ENCODE measurements around the gene MRPL3. TPM values are rescaled to one million over a fixed set of nuclear protein-coding genes. Genes with fewer than 3 reads are reported as not detected.

MRPL3 gene
- total and polyA plus RNA-seq, 2 donors from 2014 or later = 77.3 to 91.2 TPM

DNA sequence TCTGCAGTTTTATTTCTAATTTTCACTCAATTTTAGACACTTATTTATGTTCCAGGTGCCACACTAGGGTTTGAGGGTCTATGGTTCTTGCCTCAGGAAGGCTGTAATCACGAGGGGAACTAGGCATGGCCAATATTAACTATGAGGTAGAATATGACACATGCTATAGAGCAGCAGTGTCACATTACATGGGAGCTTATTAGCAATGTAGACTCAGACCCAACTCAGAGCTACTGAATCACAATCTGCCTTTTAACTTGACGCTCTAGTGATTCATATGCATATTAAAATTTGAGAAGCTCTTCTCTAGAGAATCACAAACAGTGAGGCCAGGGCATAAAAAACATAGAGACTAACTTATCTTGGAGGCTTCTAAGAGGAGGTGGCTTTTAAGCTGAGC is 32.8 kb upstream of the MRPL3 start:
- no peak overlapping the region for H3K4me3 ChIP-seq (ENCODE audit: low read length in 3 of 3)
- intact Hi-C loops (cut with DNase I) = no loop called here
- no peak overlapping the region for H3K9ac ChIP-seq (ENCODE audit: low read length in 3 of 3)
- no peaks in the 10 kb centered on the region for H3K27me3 ChIP-seq (ENCODE audit: control insufficient read depth, insufficient read depth, low read length)
- no peaks in the 10 kb centered on the region for H3K4me1 ChIP-seq (ENCODE audit: control insufficient read depth in 2 of 3, insufficient read depth in 2 of 3, low read depth in 1 of 3, low read length in 3 of 3)
- no peak for DNase-seq
- TF ChIP-seq, protein P1, sequence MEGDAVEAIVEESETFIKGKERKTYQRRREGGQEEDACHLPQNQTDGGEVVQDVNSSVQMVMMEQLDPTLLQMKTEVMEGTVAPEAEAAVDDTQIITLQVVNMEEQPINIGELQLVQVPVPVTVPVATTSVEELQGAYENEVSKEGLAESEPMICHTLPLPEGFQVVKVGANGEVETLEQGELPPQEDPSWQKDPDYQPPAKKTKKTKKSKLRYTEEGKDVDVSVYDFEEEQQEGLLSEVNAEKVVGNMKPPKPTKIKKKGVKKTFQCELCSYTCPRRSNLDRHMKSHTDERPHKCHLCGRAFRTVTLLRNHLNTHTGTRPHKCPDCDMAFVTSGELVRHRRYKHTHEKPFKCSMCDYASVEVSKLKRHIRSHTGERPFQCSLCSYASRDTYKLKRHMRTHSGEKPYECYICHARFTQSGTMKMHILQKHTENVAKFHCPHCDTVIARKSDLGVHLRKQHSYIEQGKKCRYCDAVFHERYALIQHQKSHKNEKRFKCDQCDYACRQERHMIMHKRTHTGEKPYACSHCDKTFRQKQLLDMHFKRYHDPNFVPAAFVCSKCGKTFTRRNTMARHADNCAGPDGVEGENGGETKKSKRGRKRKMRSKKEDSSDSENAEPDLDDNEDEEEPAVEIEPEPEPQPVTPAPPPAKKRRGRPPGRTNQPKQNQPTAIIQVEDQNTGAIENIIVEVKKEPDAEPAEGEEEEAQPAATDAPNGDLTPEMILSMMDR (IDR thresholded peaks at IDR 0.05; ENCODE audit: borderline replicate concordance, extremely low read depth, insufficient read depth) = no peak
- H3K27ac ChIP-seq (ENCODE audit: low read depth in 2 of 2, low read length in 2 of 2) = no peak overlapping the region
- no peak for FAIRE-seq
- no peaks in the 10 kb centered on the region for H3K36me3 ChIP-seq (ENCODE audit: control insufficient read depth in 2 of 3, insufficient read depth in 3 of 3, low read length in 3 of 3)
- H3K9me3 ChIP-seq (ENCODE audit: control insufficient read depth in 2 of 3, insufficient read depth in 1 of 3, low read length in 3 of 3) = no peaks in the 10 kb centered on the region

DNA sequence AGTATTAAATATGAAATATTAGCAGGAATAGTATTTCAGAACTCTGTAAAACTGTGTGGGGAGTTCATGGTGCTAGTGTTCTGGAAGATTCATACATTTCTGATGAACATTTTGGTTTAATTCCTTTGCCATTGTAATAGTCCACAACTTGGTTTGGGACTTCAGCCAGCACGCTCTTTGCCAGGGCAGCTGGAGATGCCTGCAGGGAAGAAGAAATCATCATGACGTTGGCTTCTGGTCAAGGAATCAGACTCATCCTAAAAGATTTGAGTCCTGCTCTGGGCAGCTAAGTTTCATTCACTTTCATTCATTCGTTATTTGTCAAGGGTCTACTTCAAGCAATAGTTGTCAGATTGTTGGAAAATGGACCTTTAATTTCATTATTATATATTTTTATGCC is 32.4 kb upstream of the MRPL3 start:
- Histone ChIP-seq H3K36me3 (ENCODE audit: control insufficient read depth in 2 of 3, insufficient read depth in 3 of 3, low read length in 3 of 3) (no peaks in the 10 kb centered on the region), H3K4me1 (ENCODE audit: control insufficient read depth in 2 of 3, insufficient read depth in 2 of 3, low read depth in 1 of 3, low read length in 3 of 3) (no peaks in the 10 kb centered on the region), H3K27ac (ENCODE audit: low read depth in 2 of 2, low read length in 2 of 2) (no peak overlapping the region), H3K4me3 (ENCODE audit: low read length in 3 of 3) (no peak overlapping the region), H3K9ac (ENCODE audit: low read length in 3 of 3) (no peak overlapping the region), H3K27me3 (ENCODE audit: control insufficient read depth, insufficient read depth, low read length) (no peaks in the 10 kb centered on the region), H3K9me3 (ENCODE audit: control insufficient read depth in 2 of 3, insufficient read depth in 1 of 3, low read length in 3 of 3) (no peaks in the 10 kb centered on the region)
- TF ChIP-seq, protein P1 (IDR thresholded peaks at IDR 0.05; ENCODE audit: borderline replicate concordance, extremely low read depth, insufficient read depth) = no peak
- FAIRE-seq = no peak
- DNase-seq = no peak
- intact Hi-C loops (cut with DNase I) = no loop called here

DNA sequence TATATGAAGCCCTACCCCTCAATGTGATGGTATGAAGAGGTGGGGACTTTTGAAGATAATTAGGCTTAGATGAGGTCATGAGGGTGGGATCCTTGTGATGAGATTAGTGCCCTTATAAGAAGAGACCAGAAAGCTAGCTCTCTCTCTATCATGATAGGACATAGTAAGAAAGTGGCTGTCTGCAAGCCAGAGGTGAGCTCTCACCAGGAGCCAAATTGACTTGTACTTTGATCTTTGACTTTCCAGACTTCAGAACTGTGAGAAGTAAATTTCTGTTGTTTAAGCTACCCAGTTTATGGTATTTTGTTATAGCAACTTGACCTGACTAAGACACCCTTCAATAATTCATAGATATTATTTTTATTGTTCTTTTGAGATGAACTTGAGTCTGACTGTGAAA is 29.9 kb upstream of the MRPL3 start:
- no peaks in the 10 kb centered on the region for H3K4me1 ChIP-seq (ENCODE audit: control insufficient read depth in 2 of 3, insufficient read depth in 2 of 3, low read depth in 1 of 3, low read length in 3 of 3)
- H3K9ac ChIP-seq (ENCODE audit: low read length in 3 of 3) = no peak overlapping the region
- H3K36me3 ChIP-seq (ENCODE audit: control insufficient read depth in 2 of 3, insufficient read depth in 3 of 3, low read length in 3 of 3) = no peaks in the 10 kb centered on the region
- H3K4me3 ChIP-seq (ENCODE audit: low read length in 3 of 3) = no peak overlapping the region
- no peak for DNase-seq
- intact Hi-C loops (cut with DNase I) = no loop called here
- no peak overlapping the region for H3K27ac ChIP-seq (ENCODE audit: low read depth in 2 of 2, low read length in 2 of 2)
- H3K27me3 ChIP-seq (ENCODE audit: control insufficient read depth, insufficient read depth, low read length) = no peaks in the 10 kb centered on the region
- no peaks in the 10 kb centered on the region for H3K9me3 ChIP-seq (ENCODE audit: control insufficient read depth in 2 of 3, insufficient read depth in 1 of 3, low read length in 3 of 3)
- TF ChIP-seq, protein P1 (IDR thresholded peaks at IDR 0.05; ENCODE audit: borderline replicate concordance, extremely low read depth, insufficient read depth) = no peak
- no peak for FAIRE-seq

DNA sequence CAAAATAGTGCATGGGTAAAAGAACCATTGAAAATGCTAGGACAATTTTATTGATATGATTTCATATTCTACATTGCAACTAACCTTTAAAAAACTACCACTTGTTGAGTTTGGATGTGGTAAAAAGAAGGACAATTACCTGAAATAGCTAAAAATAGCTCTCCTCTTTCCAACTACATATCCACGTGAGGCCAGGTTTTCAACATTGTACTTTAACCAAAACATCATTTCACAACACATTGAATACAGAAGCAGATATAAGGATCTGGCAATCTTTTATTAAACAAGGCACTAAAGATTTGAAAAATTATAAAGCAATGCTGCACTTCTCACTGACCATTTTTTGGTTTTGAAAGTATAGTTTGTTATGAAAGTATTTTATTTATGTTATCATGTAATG is 28.1 kb upstream of the MRPL3 start:
- Histone ChIP-seq H3K27me3 (ENCODE audit: control insufficient read depth, insufficient read depth, low read length) (no peaks in the 10 kb centered on the region), H3K4me1 (ENCODE audit: control insufficient read depth in 2 of 3, insufficient read depth in 2 of 3, low read depth in 1 of 3, low read length in 3 of 3) (no peaks in the 10 kb centered on the region), H3K9ac (ENCODE audit: low read length in 3 of 3) (no peak overlapping the region), H3K4me3 (ENCODE audit: low read length in 3 of 3) (no peak overlapping the region), H3K27ac (ENCODE audit: low read depth in 2 of 2, low read length in 2 of 2) (no peak overlapping the region), H3K36me3 (ENCODE audit: control insufficient read depth in 2 of 3, insufficient read depth in 3 of 3, low read length in 3 of 3) (no peaks in the 10 kb centered on the region), H3K9me3 (ENCODE audit: control insufficient read depth in 2 of 3, insufficient read depth in 1 of 3, low read length in 3 of 3) (no peaks in the 10 kb centered on the region)
- intact Hi-C loops (cut with DNase I) = no loop called here
- no peak for DNase-seq
- FAIRE-seq = no peak
- TF ChIP-seq, protein P1 (IDR thresholded peaks at IDR 0.05; ENCODE audit: borderline replicate concordance, extremely low read depth, insufficient read depth) = no peak

Data from kidney (tissue), 14 donors.